ENCODE measurements around the gene PHACTR4. TPM values are rescaled to one million over a fixed set of nuclear protein-coding genes. Genes with fewer than 3 reads are reported as not detected.

The PHACTR4 gene
- polyA plus RNA-seq, 1 donor (not counting 4 experiments of a cell fraction or from before 2014, with no cell fraction given), result 12.2 TPM

DNA sequence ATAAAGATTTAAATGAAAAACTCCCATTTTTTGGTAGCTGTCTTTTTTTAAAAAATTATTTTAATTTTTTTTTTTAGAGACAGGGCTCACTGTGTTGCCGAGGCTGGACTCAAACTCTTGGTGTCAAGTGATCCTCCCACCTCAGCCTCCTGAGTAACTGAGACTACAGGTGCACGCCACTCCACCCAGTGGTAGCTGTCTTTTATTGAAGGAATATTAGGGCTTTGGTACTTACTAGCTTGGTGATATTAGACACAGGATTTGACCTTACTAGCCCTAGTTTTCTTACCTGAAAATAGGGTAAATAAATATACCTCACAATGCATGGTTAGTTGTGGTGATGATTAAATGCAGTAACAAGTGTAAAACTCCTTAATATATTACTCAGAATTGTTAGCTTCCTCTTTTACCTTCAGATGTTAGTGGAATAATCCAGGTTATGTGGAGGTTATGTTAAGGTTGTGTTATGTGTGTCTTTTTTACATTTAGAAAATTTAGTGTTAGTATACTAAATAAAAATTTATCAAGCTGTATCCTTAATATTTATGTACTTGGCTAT, 66.8 kb downstream of the PHACTR4 start:
- TF ChIP-seq, protein P1, sequence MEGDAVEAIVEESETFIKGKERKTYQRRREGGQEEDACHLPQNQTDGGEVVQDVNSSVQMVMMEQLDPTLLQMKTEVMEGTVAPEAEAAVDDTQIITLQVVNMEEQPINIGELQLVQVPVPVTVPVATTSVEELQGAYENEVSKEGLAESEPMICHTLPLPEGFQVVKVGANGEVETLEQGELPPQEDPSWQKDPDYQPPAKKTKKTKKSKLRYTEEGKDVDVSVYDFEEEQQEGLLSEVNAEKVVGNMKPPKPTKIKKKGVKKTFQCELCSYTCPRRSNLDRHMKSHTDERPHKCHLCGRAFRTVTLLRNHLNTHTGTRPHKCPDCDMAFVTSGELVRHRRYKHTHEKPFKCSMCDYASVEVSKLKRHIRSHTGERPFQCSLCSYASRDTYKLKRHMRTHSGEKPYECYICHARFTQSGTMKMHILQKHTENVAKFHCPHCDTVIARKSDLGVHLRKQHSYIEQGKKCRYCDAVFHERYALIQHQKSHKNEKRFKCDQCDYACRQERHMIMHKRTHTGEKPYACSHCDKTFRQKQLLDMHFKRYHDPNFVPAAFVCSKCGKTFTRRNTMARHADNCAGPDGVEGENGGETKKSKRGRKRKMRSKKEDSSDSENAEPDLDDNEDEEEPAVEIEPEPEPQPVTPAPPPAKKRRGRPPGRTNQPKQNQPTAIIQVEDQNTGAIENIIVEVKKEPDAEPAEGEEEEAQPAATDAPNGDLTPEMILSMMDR (optimal IDR thresholded peaks at IDR 0.05 in 1 of 3, IDR thresholded peaks at IDR 0.05 in 1 of 3, conservative IDR thresholded peaks at IDR 0.05 in 1 of 3; ENCODE audit: extremely low read depth in 1 of 3, insufficient read depth in 2 of 3, low read length in 3 of 3), result peak in 2 of 3 experiments; percentile 22 to 24
- no peak for TF ChIP-seq EZH2 (IDR thresholded peaks at IDR 0.05; ENCODE audit: low read length)
- peaks cover 32% of the 10 kb centered on the region for H3K4me1 ChIP-seq (ENCODE audit: control insufficient read depth, extremely low read depth, insufficient read depth, low read length)
- no peaks in the 10 kb centered on the region for H3K36me3 ChIP-seq (ENCODE audit: control insufficient read depth in 2 of 2, extremely low read depth in 1 of 2, insufficient read depth in 2 of 2, low read length in 2 of 2)
- no peak overlapping the region for H3K27ac ChIP-seq (ENCODE audit: control insufficient read depth, insufficient read depth, low read length)
- no peaks in the 10 kb centered on the region for H3K27me3 ChIP-seq (ENCODE audit: control insufficient read depth, extremely low read depth, insufficient read depth, low read length)
- dilution Hi-C loops (cut with MboI; ENCODE audit: extremely low pct_ligation_motif_present, low sequenced_read_pairs), result no loop called here
- H2AFZ ChIP-seq (ENCODE audit: control insufficient read depth, low read length), result no peak overlapping the region
- H3K4me2 ChIP-seq (ENCODE audit: control insufficient read depth, extremely low read depth, insufficient read depth, low read depth, low read length), result no peak overlapping the region
- H3K9me1 ChIP-seq (ENCODE audit: control insufficient read depth, extremely low read depth, insufficient read depth, low read length), result no peaks in the 10 kb centered on the region
- H4K20me1 ChIP-seq (ENCODE audit: control insufficient read depth, extremely low read depth, insufficient read depth, low read length), result no peaks in the 10 kb centered on the region
- FAIRE-seq, result no peak
- no peak for DNase-seq (ENCODE audit: low read depth, low spot score)
- no peak overlapping the region for H3K4me3 ChIP-seq (ENCODE audit: control insufficient read depth in 2 of 3, extremely low read depth in 1 of 3, insufficient read depth in 2 of 3, low read depth in 1 of 3, low read length in 3 of 3)
- no peaks in the 10 kb centered on the region for H3K9me3 ChIP-seq (ENCODE audit: control insufficient read depth, low read depth, low read length)
- no peak overlapping the region for H3K9ac ChIP-seq (ENCODE audit: control insufficient read depth, extremely low read depth, insufficient read depth, low read length)
- H3K79me2 ChIP-seq (ENCODE audit: control insufficient read depth, insufficient read depth, low read length), result peaks cover 11% of the 10 kb centered on the region

GRCh38 chr1:28437264-28437923, 67.9 kb downstream of the PHACTR4 start:
- Histone ChIP-seq H3K9me3 (ENCODE audit: control insufficient read depth, low read depth, low read length) (no peaks in the 10 kb centered on the region), H2AFZ (ENCODE audit: control insufficient read depth, low read length) (no peak overlapping the region), H3K79me2 (ENCODE audit: control insufficient read depth, insufficient read depth, low read length) (peaks cover 14% of the 10 kb centered on the region), H3K4me3 (ENCODE audit: control insufficient read depth in 2 of 3, extremely low read depth in 1 of 3, insufficient read depth in 2 of 3, low read depth in 1 of 3, low read length in 3 of 3) (peak overlapping the region in 2 of 3 experiments; percentile 11 to 15), H3K27me3 (ENCODE audit: control insufficient read depth, extremely low read depth, insufficient read depth, low read length) (no peaks in the 10 kb centered on the region), H3K4me2 (ENCODE audit: control insufficient read depth, extremely low read depth, insufficient read depth, low read depth, low read length) (peak overlapping the region; percentile 72), H3K9me1 (ENCODE audit: control insufficient read depth, extremely low read depth, insufficient read depth, low read length) (no peaks in the 10 kb centered on the region), H3K4me1 (ENCODE audit: control insufficient read depth, extremely low read depth, insufficient read depth, low read length) (peaks cover 30% of the 10 kb centered on the region), H4K20me1 (ENCODE audit: control insufficient read depth, extremely low read depth, insufficient read depth, low read length) (no peaks in the 10 kb centered on the region), H3K27ac (ENCODE audit: control insufficient read depth, insufficient read depth, low read length) (peak overlapping the region; percentile 91), H3K9ac (ENCODE audit: control insufficient read depth, extremely low read depth, insufficient read depth, low read length) (peak overlapping the region; percentile 34), H3K36me3 (ENCODE audit: control insufficient read depth in 2 of 2, extremely low read depth in 1 of 2, insufficient read depth in 2 of 2, low read length in 2 of 2) (no peaks in the 10 kb centered on the region)
- DNase-seq (ENCODE audit: low read depth, low spot score) (no peak), FAIRE-seq (no peak)
- dilution Hi-C loops (cut with MboI; ENCODE audit: extremely low pct_ligation_motif_present, low sequenced_read_pairs), result no loop called here
- TF ChIP-seq, protein P1 (optimal IDR thresholded peaks at IDR 0.05 in 1 of 3, IDR thresholded peaks at IDR 0.05 in 1 of 3, conservative IDR thresholded peaks at IDR 0.05 in 1 of 3; ENCODE audit: extremely low read depth in 1 of 3, insufficient read depth in 2 of 3, low read length in 3 of 3), result no peak
- no peak for TF ChIP-seq EZH2 (IDR thresholded peaks at IDR 0.05; ENCODE audit: low read length)

Data from keratinocyte (primary cell).